H9 (cell line): ENCODE results near the gene YAP1. TPM values are rescaled to one million over a fixed set of nuclear protein-coding genes. Genes with fewer than 3 reads are reported as not detected.

Experiments used
- DNase-seq: peaks from one replicate; pipeline ENCODE4 v3.0.0-alpha.2; 2017
- H2AFZ ChIP-seq: one replicate; pipeline ENCODE4 v1.6.1; 2013; ENCODE audit warnings: mild to moderate bottlenecking, low read length, control low read depth, moderate library complexity
- H2AK5ac ChIP-seq: 2 replicates; pipeline ENCODE4 v1.6.1; 2013; ENCODE audit warnings: low read length, control low read depth, mixed read lengths; ENCODE audit not compliant: insufficient read length
- H2BK120ac ChIP-seq: one replicate; pipeline ENCODE4 v1.6.1; 2013; ENCODE audit warnings: low read depth, mild to moderate bottlenecking, low read length, control low read depth, inconsistent platforms; ENCODE audit not compliant: poor library complexity, severe bottlenecking
- H2BK12ac ChIP-seq: 2 replicates; pipeline ENCODE4 v1.6.1; 2013; ENCODE audit warnings: low read length, control low read depth, mixed read lengths, low read depth; ENCODE audit not compliant: insufficient read length
- H2BK15ac ChIP-seq: 2 replicates; pipeline ENCODE4 v1.6.1; 2013; ENCODE audit warnings: low read depth, low read length, control low read depth
- H2BK20ac ChIP-seq: one replicate; pipeline ENCODE4 v1.6.1; 2013; ENCODE audit warnings: low read depth, mild to moderate bottlenecking, low read length, control low read depth, inconsistent platforms; ENCODE audit not compliant: poor library complexity, severe bottlenecking
- H2BK5ac ChIP-seq: 2 replicates; pipeline ENCODE4 v1.6.1; 2013; ENCODE audit warnings: low read length, control low read depth, mixed read lengths; ENCODE audit not compliant: insufficient read length
- H3K14ac ChIP-seq: 2 replicates; pipeline ENCODE4 v1.6.1; 2013; ENCODE audit warnings: low read length, control low read depth; ENCODE audit not compliant: insufficient read depth
- H3K18ac ChIP-seq: 2 replicates; pipeline ENCODE4 v1.6.1; 2013; ENCODE audit warnings: low read depth, mild to moderate bottlenecking, mixed read lengths, low read length, control low read depth; ENCODE audit not compliant: insufficient read length
- H3K23ac ChIP-seq: 2 replicates; pipeline ENCODE4 v1.6.1; 2013; ENCODE audit warnings: low read length, control low read depth, mixed read lengths, low read depth; ENCODE audit not compliant: insufficient read length
- H3K23me2 ChIP-seq: 2 replicates; pipeline ENCODE4 v1.6.1; 2013; ENCODE audit warnings: low read depth, mild to moderate bottlenecking, mixed read lengths, low read length, control low read depth; ENCODE audit not compliant: insufficient read length, poor library complexity, severe bottlenecking
- H3K27ac ChIP-seq: 2 replicates; pipeline ENCODE4 v1.5.1; 2013; ENCODE audit warnings: low read length, control low read depth, mixed read lengths, low read depth; ENCODE audit not compliant: insufficient read length
- H3K27me3 ChIP-seq: 2 replicates; pipeline ENCODE4 v1.6.1; 2013; ENCODE audit warnings: low read length, control low read depth, inconsistent platforms; ENCODE audit not compliant: insufficient read depth
- H3K4ac ChIP-seq: 2 replicates; pipeline ENCODE4 v1.6.1; 2013; ENCODE audit warnings: low read depth, mild to moderate bottlenecking, control low read depth, inconsistent platforms, low read length, moderate library complexity
- H3K4me1 ChIP-seq: 2 replicates; pipeline ENCODE4 v1.6.1; 2013; ENCODE audit warnings: low read length, control low read depth, inconsistent platforms; ENCODE audit not compliant: insufficient read depth
- H3K4me2 ChIP-seq: 2 replicates; pipeline ENCODE4 v1.6.1; 2013; ENCODE audit warnings: low read length, control low read depth, mixed read lengths; ENCODE audit not compliant: insufficient read length, insufficient read depth
- H3K56ac ChIP-seq: 2 replicates; pipeline ENCODE4 v1.6.1; 2013; ENCODE audit warnings: low read depth, mild to moderate bottlenecking, mixed read lengths, low read length, control low read depth; ENCODE audit not compliant: insufficient read length
- H3K79me1 ChIP-seq: 2 replicates; pipeline ENCODE4 v1.6.1; 2013; ENCODE audit warnings: low read depth, mild to moderate bottlenecking, moderate library complexity, low read length, control low read depth, inconsistent platforms; ENCODE audit not compliant: insufficient read depth, poor library complexity, severe bottlenecking
- H3K79me2 ChIP-seq: 2 replicates; pipeline ENCODE4 v1.6.1; 2013; ENCODE audit warnings: low read length, control low read depth, inconsistent platforms; ENCODE audit not compliant: insufficient read depth
- H3K9ac ChIP-seq: 2 replicates; pipeline ENCODE4 v1.6.1; 2013; ENCODE audit warnings: low read length, control low read depth, mixed read lengths; ENCODE audit not compliant: insufficient read length; ENCODE audit errors: extremely low read depth
- H3K9me3 ChIP-seq: one replicate; pipeline ENCODE4 v1.6.1; 2013; ENCODE audit warnings: low read depth, low read length, inconsistent platforms; ENCODE audit not compliant: control insufficient read depth
- H3T11ph ChIP-seq: one replicate; pipeline ENCODE4 v1.6.1; 2013; ENCODE audit warnings: mild to moderate bottlenecking, low read length, control low read depth, inconsistent platforms
- H4K20me1 ChIP-seq: one replicate; pipeline ENCODE4 v1.6.1; 2013; ENCODE audit not compliant: control insufficient read depth, insufficient read length, insufficient read depth
- H4K5ac ChIP-seq: 2 replicates; pipeline ENCODE4 v1.6.1; 2013; ENCODE audit warnings: low read depth, mild to moderate bottlenecking, mixed read lengths, low read length, control low read depth; ENCODE audit not compliant: insufficient read length
- H4K8ac ChIP-seq: replicated peaks from 2 replicates; pipeline ENCODE4 v1.6.1; 2013; ENCODE audit warnings: low read length, control low read depth, mixed read lengths, low read depth; ENCODE audit not compliant: insufficient read length
- H4K91ac ChIP-seq: 2 replicates; pipeline ENCODE4 v1.6.1; 2013; ENCODE audit warnings: low read depth, mild to moderate bottlenecking, moderate library complexity, mixed read lengths, low read length, control low read depth; ENCODE audit not compliant: insufficient read length
- H3K27ac Mint-ChIP-seq, 3 experiments: 2 replicates in 2 of 3; 3 replicates in 1 of 3; pipeline ENCODE4 v1.8.0; 2020 to 2021; ENCODE audit warnings: mixed read lengths in 3 of 3, mild to moderate bottlenecking in 1 of 3, moderate library complexity in 1 of 3
- H3K27me3 Mint-ChIP-seq: 2 replicates; pipeline ENCODE4 v1.8.0; 2021; ENCODE audit warnings: low read depth, mild to moderate bottlenecking, moderate library complexity, mixed read lengths
- H3K36me3 Mint-ChIP-seq, 3 experiments: 2 replicates in 2 of 3; 3 replicates in 1 of 3; pipeline ENCODE4 v1.8.0; 2020 to 2021; ENCODE audit warnings: low read depth in 3 of 3, mixed read lengths in 3 of 3; ENCODE audit not compliant: insufficient read depth in 1 of 3
- H3K4me1 Mint-ChIP-seq, 2 experiments: 2 replicates each; pipeline ENCODE4 v1.8.0; 2020; ENCODE audit warnings: mixed read lengths in 2 of 2
- H3K4me3 Mint-ChIP-seq, 2 experiments: 2 replicates in 1 of 2; 3 replicates in 1 of 2; pipeline ENCODE4 v1.8.0; 2020 to 2021; ENCODE audit warnings: mild to moderate bottlenecking in 2 of 2, mixed read lengths in 2 of 2, moderate library complexity in 1 of 2
- H3K9me3 Mint-ChIP-seq, 2 experiments: 2 replicates in 1 of 2; 3 replicates in 1 of 2; pipeline ENCODE4 v1.8.0; 2020; ENCODE audit warnings: mild to moderate bottlenecking in 2 of 2, mixed read lengths in 2 of 2, moderate library complexity in 1 of 2
- CTCF ChIP-seq: fragments of 200-600 bp; sonication (generic); conservative IDR thresholded peaks from 3 replicates; pipeline ENCODE4 v1.8.0; 2021; ENCODE audit warnings: antibody characterized with exemption, mild to moderate bottlenecking
- total RNA-seq: library from RNA; stranded (reverse); gene quantifications from 2 replicates; pipeline ENCODE4 v1.2.1, GENCODE V29; 2021

Gene YAP1
- total RNA-seq, 1 experiment from 2014 or later: 124 TPM

- Histone ChIP-seq H3K18ac (no peak overlapping the region), H3K27me3 (no peaks in the 10 kb centered on the region), H2AFZ (no peak overlapping the region), H2AK5ac (no peak overlapping the region), H2BK120ac (no peak overlapping the region), H2BK12ac (no peak overlapping the region), H4K20me1 (no peaks in the 10 kb centered on the region), H3K4me1 (peaks cover 3% of the 10 kb centered on the region; the same call in 1 of the 2 replicates), H4K8ac (no peak overlapping the region), H3K79me2 (no peaks in the 10 kb centered on the region), H3K56ac (no peak overlapping the region), H3K27ac (no peak overlapping the region), H3K4ac (no peak overlapping the region), H2BK5ac (no peak overlapping the region), H4K91ac (no peak overlapping the region), H3K23ac (no peak overlapping the region), H3K9ac (no peak overlapping the region), H3K23me2 (no peaks in the 10 kb centered on the region), H3T11ph (no peak overlapping the region), H3K4me2 (no peak overlapping the region), H3K9me3 (no peaks in the 10 kb centered on the region), H2BK20ac (no peak overlapping the region), H3K79me1 (no peaks in the 10 kb centered on the region), H3K14ac (no peak overlapping the region), H4K5ac (no peak overlapping the region), H2BK15ac (no peak overlapping the region)
- no peak for DNase-seq
- Mint-ChIP-seq H3K36me3 (peaks cover 11 to 18% (median 17%) of the 10 kb centered on the region in 3 experiments), H3K4me3 (no peak overlapping the region), H3K4me1 (peaks cover 35 to 43% of the 10 kb centered on the region in 2 experiments), H3K27me3 (no peaks in the 10 kb centered on the region), H3K27ac (no peak overlapping the region), H3K9me3 (peaks cover 7 to 10% of the 10 kb centered on the region in 2 experiments)
- no peak for TF ChIP-seq CTCF
Observed at GRCh38 chr11:102194257-102194656, 84.0 kb downstream of the YAP1 start.
